C4-2B (cell line): ENCODE data around the gene HTT.

Experiments used
- CTCF ChIP-seq: fragments of 450-650 bp; conservative IDR thresholded peaks from 2 replicates; pipeline ENCODE4 v1.5.1; 2017; ENCODE audit warnings: mild to moderate bottlenecking
- ZFX ChIP-seq: fragments of 450-650 bp; IDR thresholded peaks from 2 replicates; pipeline ENCODE4 v1.6.1; 2017

GRCh38 chr4:3225071-3225850 is 150.8 kb downstream of the HTT start:
- no peak for TF ChIP-seq CTCF
- TF ChIP-seq ZFX: no peak
